IPS DF 4.7 (cell line): ENCODE results near the gene SLC23A2.
"Not testable (repeated sequence)": the region's sequence is repeated elsewhere in the genome, so short reads cannot be mapped to it uniquely, and the experiment has no call there.

Experiments used
- DNase-seq: peaks from one replicate; pipeline ENCODE4 v3.0.0-alpha.2; 2013; ENCODE audit warnings: low spot score; ENCODE audit errors: extremely low read depth

SLC23A2 gene

DNA sequence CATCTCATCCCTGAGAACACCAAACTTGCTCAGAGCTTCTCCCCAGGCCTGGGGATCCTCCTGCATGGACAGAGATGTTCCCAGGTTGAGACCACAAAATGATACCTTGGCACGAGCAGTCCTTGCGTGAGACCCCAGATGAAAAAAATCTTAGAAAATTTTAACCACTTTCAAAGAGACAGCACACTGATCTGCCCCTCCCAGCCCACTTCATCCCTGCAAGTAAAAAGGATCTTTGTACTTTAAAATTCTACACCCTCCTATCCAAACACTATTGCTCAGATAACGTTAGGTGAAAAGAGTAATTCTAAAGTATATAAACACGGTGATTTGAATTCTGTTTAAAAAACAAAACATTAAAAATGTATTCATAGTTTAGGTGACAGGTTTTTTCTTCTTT, 98.5 kb downstream of the SLC23A2 start:
- no peak for DNase-seq

DNA sequence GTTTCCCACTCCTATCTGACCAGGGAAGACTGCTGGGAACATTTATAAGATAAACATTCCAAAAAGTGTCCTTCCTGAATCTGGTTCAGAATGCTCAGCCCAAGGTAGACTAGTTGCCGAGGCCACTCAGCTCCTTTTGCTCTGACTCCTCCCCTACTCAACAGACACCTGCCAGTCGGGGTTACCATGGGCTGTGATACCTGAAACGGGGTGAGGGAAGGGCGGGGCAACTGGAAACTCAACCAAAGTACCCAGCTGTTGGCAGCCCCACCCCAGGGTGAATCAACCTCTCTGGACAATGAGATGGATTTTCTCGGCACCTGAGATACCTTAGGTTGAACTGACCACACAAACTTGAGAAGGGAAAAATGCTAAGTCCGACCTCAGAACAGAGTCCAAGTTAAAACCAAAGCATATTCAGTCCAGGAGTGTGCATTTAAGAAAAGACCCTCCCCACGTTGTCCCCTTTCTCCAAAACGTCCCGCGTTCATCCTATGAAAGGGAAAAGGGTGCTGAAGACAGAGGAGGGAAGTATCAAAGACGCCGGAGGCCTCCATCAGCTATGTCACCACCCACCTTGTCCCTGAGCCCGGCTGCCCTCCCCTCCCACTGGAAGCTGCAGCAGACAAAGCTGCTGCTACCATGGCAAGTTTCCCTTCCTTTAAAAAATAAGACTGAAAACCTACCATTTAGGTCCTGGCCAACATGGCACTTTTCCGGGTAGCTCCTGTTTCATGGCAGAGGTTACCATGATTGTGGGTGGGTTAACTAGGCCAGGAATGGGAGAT, 100.1 kb downstream of the SLC23A2 start:
- no peak for DNase-seq

DNA sequence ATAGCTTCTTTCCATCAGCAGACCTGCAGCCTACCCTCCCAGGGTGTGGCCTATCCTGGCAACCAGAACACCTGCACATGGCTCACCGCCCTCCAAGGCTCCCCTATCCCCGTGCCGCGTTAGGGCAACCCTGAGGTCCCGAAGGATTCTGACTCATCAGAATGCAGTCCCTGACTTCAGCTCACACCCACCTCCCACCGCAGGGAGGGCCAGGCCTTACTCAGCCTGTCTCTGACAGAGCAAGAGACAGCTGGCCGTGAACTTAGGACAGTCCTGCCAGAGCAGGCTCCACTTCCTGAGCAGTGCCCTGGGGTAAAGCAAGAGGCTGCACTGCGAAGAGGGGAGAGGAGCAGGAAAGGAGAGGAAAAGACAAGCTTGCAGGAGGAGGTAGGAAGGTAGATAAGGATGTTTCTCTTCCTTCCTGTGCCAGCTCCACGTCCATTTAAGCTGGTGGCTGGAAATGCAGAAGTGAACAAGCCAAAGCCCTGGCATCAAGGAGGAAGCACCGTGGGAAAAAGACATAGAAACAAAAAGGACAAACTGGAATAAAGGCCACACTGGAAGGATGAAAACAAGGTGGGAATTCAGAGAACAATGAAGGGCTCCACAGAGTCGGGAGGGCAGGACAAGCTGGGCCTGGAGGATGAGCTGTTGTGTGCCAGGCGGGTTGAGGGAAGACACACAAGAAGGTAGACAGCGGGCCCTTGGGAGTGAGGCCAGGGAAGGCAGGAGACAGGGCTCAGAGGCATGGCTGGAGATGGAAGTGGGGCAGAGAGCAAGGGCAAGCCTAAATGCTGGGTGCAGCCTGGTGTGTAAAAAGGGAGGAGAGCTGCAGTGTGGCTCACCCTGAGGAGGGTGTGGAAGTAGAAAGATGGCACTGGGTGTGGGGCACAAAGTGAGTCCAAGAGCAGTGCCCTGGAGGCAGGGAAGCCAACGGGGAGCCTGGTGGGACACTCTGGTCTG, 102.7 kb downstream of the SLC23A2 start:
- DNase-seq, result no peak

DNA sequence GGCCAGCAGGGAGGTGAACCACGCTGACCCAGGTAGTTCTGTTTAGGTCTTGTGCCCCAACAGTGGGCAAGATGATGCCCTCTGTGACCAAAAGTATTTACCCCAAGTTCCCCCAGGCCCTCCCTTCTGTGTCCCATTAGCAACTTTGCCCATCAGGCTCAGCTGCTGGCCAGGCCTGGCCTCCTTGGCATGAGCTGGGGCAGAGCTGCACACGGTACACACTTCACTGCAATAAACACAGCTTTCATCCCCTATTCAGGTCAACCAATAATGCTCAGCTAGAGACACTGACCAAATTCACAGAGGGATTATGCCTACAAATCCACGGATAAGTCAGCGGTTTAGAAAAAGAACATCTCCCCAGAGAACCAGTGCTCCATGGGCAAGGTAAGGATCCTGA, 103.7 kb downstream of the SLC23A2 start:
- no peak for DNase-seq

DNA sequence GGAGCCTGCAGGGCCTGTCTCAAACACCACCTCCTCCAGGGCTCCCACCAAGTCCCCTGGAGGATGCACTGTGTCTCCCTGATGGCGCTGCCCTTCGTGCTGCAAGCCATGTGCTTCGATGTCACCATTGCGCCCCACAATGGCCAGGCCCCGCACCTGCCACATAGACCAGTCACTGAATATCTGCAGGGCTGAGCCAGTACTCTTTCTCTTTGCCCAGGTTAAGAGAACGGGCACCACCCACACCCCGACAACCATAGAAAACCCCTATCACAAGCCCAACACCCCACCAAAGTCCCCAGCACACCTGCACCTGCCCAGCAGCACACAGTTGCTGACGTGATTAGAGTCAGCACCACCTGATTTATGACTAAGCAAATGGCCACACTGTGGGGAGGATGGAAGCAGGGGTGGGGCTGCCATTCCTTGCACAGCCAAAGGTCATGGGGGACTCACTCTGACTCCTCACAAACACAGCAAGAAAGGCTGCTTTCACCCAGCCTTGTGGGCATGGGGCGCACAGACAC, 104.3 kb downstream of the SLC23A2 start:
- DNase-seq, result no peak

DNA sequence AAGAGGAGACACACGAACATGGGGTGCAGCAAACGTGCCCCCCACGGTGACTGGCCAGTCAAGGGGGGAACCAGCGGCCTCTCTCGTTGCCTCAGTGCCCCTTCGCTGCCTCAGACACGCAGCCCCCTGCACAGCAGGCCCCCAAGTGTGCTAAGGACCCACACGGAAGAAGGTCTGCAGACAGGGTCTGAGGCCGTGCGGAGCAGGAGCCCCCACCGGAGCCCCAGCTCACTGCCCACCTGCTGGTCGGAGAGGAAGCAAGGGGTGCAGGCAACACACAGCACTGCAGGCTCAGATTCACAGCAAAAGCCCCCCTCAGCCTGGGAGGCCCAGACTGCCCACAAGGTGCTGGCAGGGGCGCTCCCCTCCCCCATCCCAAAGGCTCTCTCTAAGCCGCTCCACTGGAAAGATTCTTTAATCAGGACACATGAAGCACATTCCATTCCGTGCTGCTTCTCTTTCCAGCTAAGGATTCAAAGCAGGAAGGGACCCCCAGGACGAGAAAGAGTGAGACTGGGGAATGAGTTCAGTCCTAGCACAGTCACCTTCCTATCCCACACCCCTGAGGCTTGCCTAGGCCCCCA, 105.1 kb downstream of the SLC23A2 start:
- no peak for DNase-seq

DNA sequence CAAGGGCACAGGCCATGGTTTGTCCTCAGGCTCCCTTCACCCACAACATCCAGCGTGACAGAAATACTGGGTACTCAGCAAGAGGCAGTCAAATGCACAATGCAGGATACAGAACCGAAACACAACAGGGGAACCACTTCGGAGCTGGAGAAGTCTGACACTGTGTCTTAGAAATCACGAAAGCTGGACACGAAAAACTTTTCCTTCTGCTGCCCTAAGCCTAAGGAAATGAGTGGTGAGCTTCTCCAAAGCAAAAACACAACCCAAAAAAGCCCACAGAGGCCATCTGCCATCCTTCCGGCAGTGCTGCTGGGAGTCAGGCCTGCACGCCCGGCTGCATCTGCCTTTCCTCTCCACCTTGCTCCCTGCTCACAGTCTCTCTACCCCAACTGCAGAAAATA, 106.3 kb downstream of the SLC23A2 start:
- no peak for DNase-seq

DNA sequence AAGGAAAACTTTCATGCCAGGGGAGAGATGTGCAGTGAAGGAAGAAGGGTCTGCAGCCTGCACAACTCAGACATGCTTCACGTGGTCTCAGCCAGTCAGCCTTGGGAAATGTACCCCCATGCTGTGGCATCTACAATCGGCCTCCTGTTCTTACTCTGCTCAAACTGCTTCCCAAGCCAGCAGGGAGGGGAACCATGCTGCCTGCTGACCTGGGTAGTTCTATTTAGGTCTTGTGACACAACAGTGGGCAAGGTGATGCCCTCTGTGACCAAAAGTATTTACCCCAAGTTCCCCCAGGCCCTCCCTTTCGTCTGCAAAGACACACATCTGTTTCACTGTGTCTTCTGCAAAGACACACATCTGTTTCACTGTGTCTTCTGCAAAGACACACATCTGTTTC, 106.9 kb downstream of the SLC23A2 start:
- no peak for DNase-seq

DNA sequence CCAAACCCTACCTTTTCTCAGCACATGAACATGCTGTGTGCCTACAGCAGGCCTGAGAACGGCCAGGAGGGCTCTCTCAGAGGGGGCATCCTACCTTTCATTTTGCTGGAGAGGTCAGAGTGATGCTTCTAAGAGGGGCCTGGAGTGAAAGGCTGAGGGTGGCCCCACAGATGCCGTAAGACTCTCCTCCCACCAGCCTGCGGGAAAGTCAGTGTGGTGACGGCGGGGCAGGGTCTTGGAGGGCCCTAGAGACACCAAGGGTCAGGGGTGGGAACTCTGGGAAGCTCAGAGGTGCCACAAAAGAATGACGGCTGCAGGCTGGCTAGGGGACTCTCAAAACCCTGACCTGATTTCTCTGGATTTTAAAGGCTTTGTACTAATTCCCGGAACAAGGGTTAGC, 107.6 kb downstream of the SLC23A2 start:
- DNase-seq, result no peak

DNA sequence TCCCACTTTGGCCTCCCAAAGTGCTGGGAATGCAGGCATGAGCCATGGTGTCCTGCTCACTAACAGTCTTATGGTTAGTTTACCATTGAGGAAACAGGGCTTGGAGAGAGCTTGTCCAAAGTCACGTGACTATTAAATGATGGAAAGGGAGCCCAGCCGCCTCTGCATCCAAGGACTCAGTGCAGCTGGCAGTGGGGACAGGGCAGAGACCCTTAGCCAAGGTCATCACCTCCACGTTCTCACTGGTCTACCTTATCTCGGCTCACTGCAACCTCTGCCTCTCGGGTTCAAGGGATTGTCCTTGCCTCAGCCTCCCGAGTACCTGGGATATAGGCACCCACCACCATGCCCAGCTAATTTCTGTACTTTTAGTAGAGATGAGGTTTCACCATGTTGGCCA, 109.3 kb downstream of the SLC23A2 start:
- no peak for DNase-seq

DNA sequence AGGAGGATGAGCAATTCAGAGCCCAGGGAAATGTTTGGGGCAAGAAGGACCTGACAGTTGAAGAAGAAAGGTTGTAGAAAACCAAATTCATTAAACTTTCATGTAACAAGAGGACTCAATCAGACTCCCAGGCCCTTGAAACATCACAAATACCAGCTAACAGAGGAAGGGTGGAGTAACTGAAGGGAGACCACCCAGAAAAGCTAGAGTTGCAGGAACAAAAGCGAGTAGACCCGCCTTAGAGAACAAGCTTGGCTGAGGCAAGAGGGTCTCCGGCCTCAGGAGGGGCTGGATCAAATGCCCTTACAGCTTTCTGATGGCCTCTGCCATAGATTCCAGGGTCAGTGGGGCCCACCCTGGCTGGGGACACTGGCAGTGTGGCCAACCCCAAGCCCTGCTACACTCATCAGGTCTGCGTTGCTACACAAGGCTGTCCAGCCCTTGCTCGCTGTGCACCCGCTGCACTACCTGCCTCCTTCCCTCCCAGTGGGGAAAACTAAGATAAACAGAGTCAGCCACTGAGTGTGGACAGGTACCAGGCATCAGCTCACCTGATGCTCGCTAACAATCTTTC, 110.0 kb downstream of the SLC23A2 start:
- DNase-seq, result no peak

DNA sequence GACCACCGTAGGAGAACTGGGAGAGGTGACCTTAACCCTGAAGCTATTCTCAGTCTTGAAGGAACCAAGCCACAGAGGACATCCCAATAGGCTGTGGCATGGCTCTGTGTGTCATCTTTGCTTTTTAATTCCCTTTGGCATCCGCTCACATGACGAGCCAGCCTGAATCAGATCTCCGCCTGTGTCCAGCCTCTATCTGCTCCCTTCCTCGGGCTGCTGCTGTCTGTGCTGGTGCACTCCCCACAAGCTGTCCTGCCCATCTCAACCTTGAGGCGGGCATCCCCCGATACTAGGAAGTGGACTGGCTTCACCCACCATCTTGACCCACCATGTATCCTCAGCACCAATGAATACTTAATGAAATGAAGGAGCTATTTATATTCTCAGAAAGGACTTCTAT, 111.9 kb downstream of the SLC23A2 start:
- no peak for DNase-seq

DNA sequence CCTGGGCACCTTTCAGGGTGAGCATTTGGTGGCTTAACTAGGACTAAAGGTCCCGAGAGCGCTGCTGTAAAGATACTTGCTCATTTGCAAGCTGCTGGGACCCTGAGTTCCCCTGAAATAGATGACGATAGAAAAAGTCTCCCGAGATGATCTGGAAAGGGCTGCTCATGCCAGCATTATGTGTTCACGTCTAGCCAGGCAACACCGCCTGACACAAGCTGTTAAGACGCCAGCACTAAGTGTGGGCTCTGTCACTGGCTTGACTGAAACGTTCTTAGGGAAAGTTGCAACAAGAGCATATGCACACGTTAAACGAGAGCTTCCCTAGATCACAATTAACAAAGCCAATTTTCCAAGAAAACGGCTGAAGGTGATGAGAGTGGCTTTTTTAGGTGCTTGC, 113.7 kb downstream of the SLC23A2 start:
- no peak for DNase-seq

DNA sequence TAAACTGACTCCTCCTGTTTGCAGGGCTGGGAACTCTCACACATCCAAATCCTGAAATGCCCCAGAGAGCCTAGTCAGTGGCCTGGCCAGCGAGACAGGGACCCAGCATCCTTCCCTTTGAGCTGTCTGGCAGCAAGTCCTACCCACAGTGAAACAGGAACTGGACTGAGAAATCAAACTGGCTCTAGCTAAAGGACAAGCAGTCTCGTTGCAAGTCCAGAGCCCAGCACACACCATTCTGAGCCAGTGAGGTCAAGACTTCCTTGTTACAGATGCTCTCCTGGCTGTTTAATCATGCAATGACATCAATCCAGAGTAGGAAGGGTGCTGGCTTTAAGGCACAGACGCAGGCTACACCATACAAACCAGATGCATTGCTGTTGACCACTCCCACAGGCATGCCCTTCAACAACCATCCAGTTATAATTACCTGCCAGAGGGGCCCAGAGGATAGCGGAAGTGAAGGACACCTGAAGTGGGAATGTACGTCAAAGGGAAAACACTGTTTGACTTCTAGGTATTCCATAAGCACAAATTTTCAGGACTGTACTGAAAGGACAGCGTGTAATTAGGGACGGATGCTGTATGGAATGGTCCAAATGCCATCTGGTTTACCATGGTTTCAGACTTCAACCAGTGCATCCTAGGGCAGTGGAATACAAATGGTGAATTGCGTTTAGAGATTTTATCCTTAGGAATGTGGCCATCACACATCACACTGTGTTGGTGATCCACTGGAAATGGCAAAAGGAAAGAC, 114.4 kb downstream of the SLC23A2 start:
- DNase-seq, result no peak

DNA sequence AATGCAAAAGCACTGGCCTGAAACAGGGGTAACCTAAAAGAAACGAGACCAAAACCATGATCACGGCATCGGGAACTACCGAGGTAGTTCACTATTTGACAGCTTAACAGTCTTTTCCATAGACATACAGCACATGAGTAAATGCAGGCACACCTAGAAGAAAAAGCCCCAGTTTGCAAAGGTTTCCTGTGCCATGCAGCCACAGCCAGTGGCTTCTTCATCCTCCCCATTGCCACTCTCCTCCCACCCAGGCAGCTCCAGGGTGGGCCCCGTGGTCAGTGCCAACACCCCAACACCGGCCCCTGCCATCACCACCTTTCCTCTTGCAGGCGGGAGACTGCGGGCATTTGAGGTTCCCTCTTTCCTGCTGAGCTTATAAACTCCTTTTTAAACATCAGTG, 115.4 kb downstream of the SLC23A2 start:
- DNase-seq, result no peak

DNA sequence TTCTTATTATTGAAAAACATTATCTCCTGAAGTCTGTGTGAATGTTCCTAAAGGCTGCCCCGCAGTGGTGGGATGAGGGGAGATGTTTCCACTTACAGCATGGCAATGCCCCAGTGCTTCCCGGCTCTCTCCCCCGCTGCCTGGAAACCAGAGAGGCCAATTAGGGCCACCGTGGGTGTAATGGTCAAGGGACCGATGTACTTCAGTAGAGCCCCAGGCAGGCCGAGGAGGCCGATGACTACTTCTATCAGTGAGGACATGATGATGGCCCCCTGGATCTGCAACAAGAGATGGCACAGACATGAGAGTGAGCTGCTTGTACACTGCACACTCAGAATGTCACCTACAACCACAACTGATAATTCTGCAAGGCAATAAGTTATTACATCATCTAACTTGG, 117.8 kb downstream of the SLC23A2 start:
- no peak for DNase-seq

DNA sequence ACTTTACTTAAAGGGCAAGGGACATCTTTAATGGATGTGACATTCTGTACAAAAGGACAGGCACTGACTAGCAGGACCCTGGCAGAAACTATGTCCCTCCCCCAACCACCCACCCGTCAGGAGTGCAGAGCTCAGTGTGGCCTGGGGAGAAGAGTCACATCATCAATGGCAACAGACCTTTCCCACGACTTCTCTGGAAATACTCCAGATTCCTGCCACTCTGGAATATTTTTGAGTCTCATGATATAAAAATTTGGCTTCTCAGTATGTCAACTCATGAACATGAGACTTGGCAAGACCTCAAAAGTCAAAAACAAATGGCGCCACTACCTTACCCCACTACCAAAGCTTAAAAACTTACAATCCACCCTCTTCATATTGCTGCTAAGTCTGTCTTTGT, 118.3 kb downstream of the SLC23A2 start:
- DNase-seq, result no peak

DNA sequence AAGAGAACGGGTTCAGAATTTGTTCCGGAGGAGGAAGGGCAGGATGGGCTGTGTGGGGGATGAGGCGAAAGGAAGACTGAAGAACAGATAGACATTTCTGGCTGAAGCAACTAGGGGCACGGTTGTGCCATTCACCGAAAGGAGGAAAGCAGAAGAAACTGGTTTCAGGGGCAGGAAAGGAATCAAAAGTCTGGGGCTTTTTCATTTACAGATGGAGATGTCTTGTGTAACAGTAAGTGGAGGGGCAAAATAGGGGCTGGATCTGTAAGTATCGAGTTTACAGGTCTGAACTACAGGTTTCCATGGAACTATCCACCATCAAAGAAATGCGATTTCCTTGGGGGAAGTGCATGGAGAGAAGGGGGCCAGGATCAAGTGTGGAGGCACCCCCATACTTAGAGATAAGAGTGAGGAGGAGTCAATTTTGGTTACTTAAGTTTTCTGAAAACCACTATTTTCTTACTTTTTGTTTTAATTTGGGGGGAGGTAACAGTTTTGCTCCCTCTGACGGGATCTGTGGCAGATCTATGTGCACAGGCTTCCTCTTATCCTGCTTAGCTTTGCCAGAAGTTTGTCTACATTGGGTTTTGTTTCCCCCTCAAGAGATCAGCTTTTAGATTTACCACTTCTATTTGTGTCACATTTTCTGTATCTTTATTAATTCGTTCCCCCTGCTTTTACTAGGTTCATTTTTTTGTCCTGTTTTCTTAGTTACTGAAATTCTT, 120.1 kb downstream of the SLC23A2 start:
- no peak for DNase-seq

DNA sequence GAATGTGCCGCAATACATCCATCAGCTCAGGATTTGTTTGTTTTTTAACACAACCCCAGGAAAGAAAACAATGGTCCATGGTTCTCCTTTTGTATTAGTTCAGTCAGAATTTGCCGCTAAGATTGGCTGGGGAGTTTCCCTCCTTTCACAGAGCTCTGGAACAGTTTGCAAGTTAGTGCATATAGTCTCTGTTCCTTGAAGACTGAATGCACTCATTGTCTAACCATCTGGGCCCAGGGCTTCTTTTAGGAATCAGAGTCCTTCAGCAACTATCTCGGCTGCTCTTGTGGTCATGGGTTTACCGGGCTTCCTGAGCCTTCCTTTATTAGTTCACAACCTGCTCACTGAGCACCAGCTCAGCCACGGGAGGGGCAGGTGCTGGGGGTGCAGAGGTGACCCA, 121.3 kb downstream of the SLC23A2 start:
- DNase-seq, result no peak

DNA sequence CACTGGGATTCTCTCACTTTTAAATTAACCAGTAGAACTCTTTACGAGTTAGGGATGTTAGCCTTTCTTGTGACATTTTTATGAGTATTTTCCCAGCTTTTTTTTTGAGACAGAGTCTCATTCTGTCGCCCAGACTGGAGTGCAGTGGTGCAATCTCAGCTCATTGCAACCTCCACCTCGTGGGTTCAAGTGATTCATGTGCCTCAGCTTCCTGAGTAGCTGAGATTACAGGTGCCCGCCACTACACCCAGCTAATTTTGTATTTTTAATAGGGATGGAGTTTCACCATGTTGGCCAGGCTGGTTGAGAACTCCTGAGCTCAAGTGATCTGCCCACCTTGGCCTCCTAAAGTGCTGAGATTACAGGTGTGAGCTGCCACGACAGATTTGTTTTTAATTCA, 123.2 kb downstream of the SLC23A2 start:
- DNase-seq, result not testable (repeated sequence)
